K562 (cell line): ENCODE data around the gene IFFO2. TPM values are rescaled to one million over a fixed set of nuclear protein-coding genes. Genes with fewer than 3 reads are reported as not detected.

Experiments used
- AFF4 ChIP-seq: sonication (generic); formaldehyde crosslinking; IDR thresholded peaks from 2 replicates; pipeline ENCODE4 v1.8.0; 2023; ENCODE audit warnings: mild to moderate bottlenecking, missing genetic modification reagents
- ATF6 ChIP-seq: sonication (generic); formaldehyde crosslinking; IDR thresholded peaks from 2 replicates; pipeline ENCODE4 v1.4.0; 2020; ENCODE audit warnings: mild to moderate bottlenecking, missing genetic modification reagents
- GTF3C2 ChIP-seq: IDR thresholded peaks from 3 replicates; pipeline ENCODE4 v1.6.1; 2011; ENCODE audit warnings: borderline replicate concordance, mild to moderate bottlenecking, moderate library complexity; ENCODE audit not compliant: insufficient read length; ENCODE audit errors: extremely low read depth
- HES1 ChIP-seq: fragments of 450-650 bp; IDR thresholded peaks from 2 replicates; pipeline ENCODE4 v1.6.1; 2016; ENCODE audit warnings: low read depth, mild to moderate bottlenecking, moderate library complexity
- MNT ChIP-seq, 2 experiments: fragments of 450-650 bp; conservative IDR thresholded peaks; 2 replicates each; pipeline ENCODE4 v1.6.1; 2017; ENCODE audit warnings: mild to moderate bottlenecking in 2 of 2, moderate library complexity in 2 of 2
- ZNF644 ChIP-seq: fragments of 200-800 bp; sonication (Bioruptor generic); IDR thresholded peaks from 2 replicates; pipeline ENCODE4 v1.6.1; 2016; ENCODE audit warnings: low read depth, missing genetic modification characterization, missing compliant biosample characterization
- polyA plus RNA-seq, 8 experiments: library from polyadenylated mRNA; depleted of rRNA in 4 of 8; stranded (reverse) in 5 of 8; unstranded in 3 of 8; fragments of >200 nt; fragmentation: Nextera tagmentation in 2 of 8; fragmentation: Illumina TruSeq in 1 of 8; extraction: Ambion mirVana in 2 of 8; extraction: Trizol in 1 of 8; gene quantifications; 2 replicates each; pipeline versions ENCODE4 v1.2.1 to v1.2.3, GENCODE V29; 2011 to 2014; ENCODE audit warnings: inconsistent platforms in 1 of 8, missing spikeins in 1 of 8
- total RNA-seq, 7 experiments: library from RNA; depleted of rRNA in 6 of 7; stranded (reverse); fragments of >200 nt in 6 of 7; fragmentation: Illumina TruSeq in 2 of 7; extraction: Trizol in 2 of 7; gene quantifications; 2 replicates each; pipeline versions ENCODE4 v1.2.1 to v1.2.3, GENCODE V29; 2011 to 2021; ENCODE audit warnings: low replicate concordance in 1 of 7
- TF ChIP-seq, protein P1 (sequence below): sonication (generic); formaldehyde crosslinking; IDR thresholded peaks from 2 replicates; pipeline ENCODE4 v1.8.1; 2023; ENCODE audit warnings: missing genetic modification reagents, mild to moderate bottlenecking, borderline replicate concordance

The IFFO2 gene
- total and polyA plus RNA-seq, 9 of the 15 experiments (the other 6 are each of a cell fraction or from before 2014, with no cell fraction given) = 0.15 to 1.0 (median 0.44) TPM; not detected in 2

DNA sequence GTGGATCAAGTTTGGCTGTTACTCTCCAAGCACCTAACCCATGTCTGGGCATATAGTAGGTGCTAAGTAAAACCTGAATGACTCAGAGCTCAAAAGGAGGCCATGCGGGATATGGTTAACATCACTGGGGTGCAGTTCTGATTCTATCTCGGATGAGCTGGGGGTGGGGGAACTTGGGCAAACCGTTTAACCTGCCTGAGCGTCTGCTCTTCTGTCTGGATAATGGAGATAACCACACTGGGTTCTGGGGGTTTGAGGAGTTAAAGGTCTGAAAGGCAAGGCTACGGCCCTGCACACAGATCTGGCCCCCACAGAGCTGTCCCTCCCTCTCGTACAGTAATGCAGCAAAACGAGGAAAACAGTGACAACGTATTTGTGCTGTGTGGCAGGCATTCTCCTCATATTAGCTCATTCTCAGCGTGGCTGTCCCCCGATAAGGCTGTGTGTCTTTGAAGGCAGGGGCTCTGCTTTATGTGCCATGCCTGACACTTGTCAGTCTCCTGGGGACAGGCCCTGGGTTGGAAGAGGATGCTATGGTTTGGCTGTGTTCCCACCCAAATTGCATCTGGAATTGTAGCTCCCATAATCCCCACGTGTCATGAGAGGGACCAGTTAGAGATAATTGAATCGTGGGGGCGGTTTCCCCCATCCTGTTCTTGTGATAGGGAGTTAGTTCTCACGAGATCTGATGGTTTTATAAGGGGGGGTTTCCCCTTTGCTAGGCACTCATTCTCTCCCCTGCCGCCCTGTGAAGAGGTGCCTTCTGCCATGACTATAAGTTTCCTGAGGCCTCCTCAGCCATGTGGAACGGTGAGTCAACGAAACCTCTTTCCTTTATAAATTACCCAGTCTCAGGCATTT is 47.3 kb downstream of the IFFO2 start (continued):
- 0 out of 2 replicates have a peak, but pooled peaks have one; percentile 52 for TF ChIP-seq AFF4
- peak; percentile 61; the same call in 1 of the 2 replicates for TF ChIP-seq ATF6
- peak; percentile 18; the same call in 1 of the 2 replicates for TF ChIP-seq HES1
- TF ChIP-seq, protein P1, sequence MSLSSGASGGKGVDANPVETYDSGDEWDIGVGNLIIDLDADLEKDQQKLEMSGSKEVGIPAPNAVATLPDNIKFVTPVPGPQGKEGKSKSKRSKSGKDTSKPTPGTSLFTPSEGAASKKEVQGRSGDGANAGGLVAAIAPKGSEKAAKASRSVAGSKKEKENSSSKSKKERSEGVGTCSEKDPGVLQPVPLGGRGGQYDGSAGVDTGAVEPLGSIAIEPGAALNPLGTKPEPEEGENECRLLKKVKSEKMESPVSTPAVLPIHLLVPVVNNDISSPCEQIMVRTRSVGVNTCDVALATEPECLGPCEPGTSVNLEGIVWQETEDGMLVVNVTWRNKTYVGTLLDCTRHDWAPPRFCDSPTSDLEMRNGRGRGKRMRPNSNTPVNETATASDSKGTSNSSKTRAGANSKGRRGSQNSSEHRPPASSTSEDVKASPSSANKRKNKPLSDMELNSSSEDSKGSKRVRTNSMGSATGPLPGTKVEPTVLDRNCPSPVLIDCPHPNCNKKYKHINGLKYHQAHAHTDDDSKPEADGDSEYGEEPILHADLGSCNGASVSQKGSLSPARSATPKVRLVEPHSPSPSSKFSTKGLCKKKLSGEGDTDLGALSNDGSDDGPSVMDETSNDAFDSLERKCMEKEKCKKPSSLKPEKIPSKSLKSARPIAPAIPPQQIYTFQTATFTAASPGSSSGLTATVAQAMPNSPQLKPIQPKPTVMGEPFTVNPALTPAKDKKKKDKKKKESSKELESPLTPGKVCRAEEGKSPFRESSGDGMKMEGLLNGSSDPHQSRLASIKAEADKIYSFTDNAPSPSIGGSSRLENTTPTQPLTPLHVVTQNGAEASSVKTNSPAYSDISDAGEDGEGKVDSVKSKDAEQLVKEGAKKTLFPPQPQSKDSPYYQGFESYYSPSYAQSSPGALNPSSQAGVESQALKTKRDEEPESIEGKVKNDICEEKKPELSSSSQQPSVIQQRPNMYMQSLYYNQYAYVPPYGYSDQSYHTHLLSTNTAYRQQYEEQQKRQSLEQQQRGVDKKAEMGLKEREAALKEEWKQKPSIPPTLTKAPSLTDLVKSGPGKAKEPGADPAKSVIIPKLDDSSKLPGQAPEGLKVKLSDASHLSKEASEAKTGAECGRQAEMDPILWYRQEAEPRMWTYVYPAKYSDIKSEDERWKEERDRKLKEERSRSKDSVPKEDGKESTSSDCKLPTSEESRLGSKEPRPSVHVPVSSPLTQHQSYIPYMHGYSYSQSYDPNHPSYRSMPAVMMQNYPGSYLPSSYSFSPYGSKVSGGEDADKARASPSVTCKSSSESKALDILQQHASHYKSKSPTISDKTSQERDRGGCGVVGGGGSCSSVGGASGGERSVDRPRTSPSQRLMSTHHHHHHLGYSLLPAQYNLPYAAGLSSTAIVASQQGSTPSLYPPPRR (CRISPR knock-in tag) = 0 out of 2 replicates have a peak, but pooled peaks have one; percentile 67
- TF ChIP-seq MNT (conservative IDR thresholded peaks at IDR 0.05) = peak; percentile 45 to 80; a peak in 3 of 4 replicates
- no peak for TF ChIP-seq GTF3C2
- TF ChIP-seq ZNF644 (tag) = no peak
